Measurements from ENCODE around the gene NGEF.

GRCh38 chr2:232930059-232930400 lies 83.0 kb downstream of the NGEF start:
- no peak for TF ChIP-seq XRCC5 (IDR thresholded peaks at IDR 0.05; ENCODE audit: low read depth, low read length)
- TF ChIP-seq, protein P1, sequence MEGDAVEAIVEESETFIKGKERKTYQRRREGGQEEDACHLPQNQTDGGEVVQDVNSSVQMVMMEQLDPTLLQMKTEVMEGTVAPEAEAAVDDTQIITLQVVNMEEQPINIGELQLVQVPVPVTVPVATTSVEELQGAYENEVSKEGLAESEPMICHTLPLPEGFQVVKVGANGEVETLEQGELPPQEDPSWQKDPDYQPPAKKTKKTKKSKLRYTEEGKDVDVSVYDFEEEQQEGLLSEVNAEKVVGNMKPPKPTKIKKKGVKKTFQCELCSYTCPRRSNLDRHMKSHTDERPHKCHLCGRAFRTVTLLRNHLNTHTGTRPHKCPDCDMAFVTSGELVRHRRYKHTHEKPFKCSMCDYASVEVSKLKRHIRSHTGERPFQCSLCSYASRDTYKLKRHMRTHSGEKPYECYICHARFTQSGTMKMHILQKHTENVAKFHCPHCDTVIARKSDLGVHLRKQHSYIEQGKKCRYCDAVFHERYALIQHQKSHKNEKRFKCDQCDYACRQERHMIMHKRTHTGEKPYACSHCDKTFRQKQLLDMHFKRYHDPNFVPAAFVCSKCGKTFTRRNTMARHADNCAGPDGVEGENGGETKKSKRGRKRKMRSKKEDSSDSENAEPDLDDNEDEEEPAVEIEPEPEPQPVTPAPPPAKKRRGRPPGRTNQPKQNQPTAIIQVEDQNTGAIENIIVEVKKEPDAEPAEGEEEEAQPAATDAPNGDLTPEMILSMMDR (IDR thresholded peaks at IDR 0.05 in 2 of 3, conservative IDR thresholded peaks at IDR 0.05 in 1 of 3; ENCODE audit: insufficient read depth in 2 of 3, low read depth in 1 of 3, low read length in 3 of 3), result no peak
- no peak for TF ChIP-seq FUS (optimal IDR thresholded peaks at IDR 0.05; ENCODE audit: low read depth, low read length)
- TF ChIP-seq CCAR2 (IDR thresholded peaks at IDR 0.05; ENCODE audit: low read depth, low read length), result no peak
- TF ChIP-seq, protein P2, sequence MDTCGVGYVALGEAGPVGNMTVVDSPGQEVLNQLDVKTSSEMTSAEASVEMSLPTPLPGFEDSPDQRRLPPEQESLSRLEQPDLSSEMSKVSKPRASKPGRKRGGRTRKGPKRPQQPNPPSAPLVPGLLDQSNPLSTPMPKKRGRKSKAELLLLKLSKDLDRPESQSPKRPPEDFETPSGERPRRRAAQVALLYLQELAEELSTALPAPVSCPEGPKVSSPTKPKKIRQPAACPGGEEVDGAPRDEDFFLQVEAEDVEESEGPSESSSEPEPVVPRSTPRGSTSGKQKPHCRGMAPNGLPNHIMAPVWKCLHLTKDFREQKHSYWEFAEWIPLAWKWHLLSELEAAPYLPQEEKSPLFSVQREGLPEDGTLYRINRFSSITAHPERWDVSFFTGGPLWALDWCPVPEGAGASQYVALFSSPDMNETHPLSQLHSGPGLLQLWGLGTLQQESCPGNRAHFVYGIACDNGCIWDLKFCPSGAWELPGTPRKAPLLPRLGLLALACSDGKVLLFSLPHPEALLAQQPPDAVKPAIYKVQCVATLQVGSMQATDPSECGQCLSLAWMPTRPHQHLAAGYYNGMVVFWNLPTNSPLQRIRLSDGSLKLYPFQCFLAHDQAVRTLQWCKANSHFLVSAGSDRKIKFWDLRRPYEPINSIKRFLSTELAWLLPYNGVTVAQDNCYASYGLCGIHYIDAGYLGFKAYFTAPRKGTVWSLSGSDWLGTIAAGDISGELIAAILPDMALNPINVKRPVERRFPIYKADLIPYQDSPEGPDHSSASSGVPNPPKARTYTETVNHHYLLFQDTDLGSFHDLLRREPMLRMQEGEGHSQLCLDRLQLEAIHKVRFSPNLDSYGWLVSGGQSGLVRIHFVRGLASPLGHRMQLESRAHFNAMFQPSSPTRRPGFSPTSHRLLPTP (IDR thresholded peaks at IDR 0.05; ENCODE audit: borderline replicate concordance, extremely low read depth, insufficient read length), result no peak
- TF ChIP-seq ZNF184 (CRISPR knock-in tag; IDR thresholded peaks at IDR 0.05), result no peak
- no peak for TF ChIP-seq JUNB (CRISPR knock-in tag; conservative IDR thresholded peaks at IDR 0.05)
- no peak for TF ChIP-seq SRSF3 (IDR thresholded peaks at IDR 0.05; ENCODE audit: insufficient read depth, low read length)
- TF ChIP-seq HES1 (IDR thresholded peaks at IDR 0.05; ENCODE audit: low read depth), result no peak

Data from K562 (cell line).